Right lobe of liver (tissue), 4 donors: Measurements from ENCODE around the gene TMEM87A.

Source experiments
- CTCF ChIP-seq, 4 donors: fragments of 200-600 bp in 3 of 4; fragments of 450-650 bp in 1 of 4; IDR thresholded peaks; one replicate each; pipeline versions ENCODE4 v1.5.1 to v1.8.0; 2016 to 2022; ENCODE audit warnings: antibody characterized with exemption in 4 of 4, mild to moderate bottlenecking in 2 of 4
- POLR2A ChIP-seq: fragments of 450-650 bp; IDR thresholded peaks from one replicate; pipeline ENCODE4 v1.6.1; 2017; ENCODE audit warnings: antibody characterized with exemption, mild to moderate bottlenecking
- donor health status: DM: no; HTN: no; CAD: no.
- donor health status: DM: no; HTN: no; CAD: no.
- donor health status: DM: no; HTN: yes; CAD: no.

DNA sequence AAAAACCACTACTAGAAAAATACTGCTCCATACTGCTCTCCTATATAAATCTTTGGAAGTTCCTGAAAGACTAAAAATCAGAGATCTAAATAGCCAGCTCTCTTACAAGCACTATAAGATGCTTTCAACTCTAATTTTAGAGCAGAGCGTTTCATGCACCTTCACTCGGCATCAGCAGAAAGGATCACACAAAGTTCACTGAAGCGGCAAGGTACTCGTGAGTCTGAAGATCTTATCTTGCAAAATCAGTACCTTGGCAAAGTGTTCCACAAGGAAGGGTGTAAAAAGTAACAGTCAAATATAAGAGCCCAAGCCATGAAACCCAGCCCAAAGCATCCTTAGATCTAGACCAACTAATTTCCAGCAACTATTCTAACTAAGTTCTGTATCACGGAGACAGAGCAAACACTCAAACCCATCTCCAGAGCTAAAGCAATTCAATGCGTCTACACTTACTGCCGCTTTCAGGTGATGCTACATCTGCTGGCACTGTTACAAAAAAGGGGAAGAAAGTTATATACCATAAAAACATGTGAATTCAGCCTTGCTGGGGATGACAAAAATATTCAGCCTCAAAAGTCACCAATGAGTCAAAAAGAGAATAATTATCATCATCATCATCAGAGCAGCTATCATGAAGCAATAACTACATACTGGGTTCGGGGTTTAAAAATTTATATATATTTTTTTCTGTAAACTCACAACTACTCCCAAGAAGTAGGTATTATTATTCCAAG is 81.5 kb downstream of the TMEM87A start:
- TF ChIP-seq POLR2A (no peak), CTCF (IDR thresholded peaks at IDR 0.05) (no peak)
